ENCODE measurements around the gene GRAP2.
"Not testable (repeated sequence)": the region's sequence is repeated elsewhere in the genome, so short reads cannot be mapped to it uniquely, and the experiment has no call there.

Gene GRAP2

GRCh38 chr22:39967996-39968972 lies 67.4 kb downstream of the GRAP2 start:
- no peak for ATAC-seq

DNA sequence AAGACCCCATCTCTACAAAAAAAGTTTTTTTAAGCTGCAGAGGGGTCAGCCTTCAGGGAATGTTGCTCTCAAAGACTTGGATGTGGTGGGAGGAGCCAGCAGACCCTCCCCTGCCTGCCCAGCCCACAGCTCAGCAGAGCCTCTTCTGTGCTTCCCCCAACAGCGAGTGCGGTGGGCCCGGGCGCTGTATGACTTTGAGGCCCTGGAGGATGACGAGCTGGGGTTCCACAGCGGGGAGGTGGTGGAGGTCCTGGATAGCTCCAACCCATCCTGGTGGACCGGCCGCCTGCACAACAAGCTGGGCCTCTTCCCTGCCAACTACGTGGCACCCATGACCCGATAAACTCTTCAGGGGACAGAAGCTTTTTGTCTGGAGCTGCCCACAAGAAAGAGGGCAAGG lies 69.9 kb downstream of the GRAP2 start:
- no peak for ATAC-seq

DNA sequence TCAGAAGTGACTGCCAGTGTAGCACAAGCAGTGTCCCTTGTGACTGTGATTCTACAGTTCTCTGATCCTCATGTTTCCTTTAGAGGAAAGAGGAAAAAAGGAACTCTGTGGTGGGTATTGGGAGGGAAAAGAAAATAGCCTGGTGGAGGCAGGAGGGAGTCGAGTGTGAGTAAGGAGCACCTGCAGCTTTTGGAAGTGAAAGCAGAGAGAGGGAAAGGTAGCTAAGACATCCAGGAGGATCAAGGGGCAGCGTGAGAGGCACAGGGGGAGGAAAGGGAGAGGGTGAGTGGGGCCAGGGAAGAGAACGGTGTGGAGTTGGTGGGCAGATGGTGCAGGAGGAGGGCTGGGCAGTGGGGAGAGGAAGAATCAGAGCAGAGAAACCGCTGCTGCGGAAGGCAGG lies 71.8 kb downstream of the GRAP2 start:
- no peak for ATAC-seq

GRCh38 chr22:39973656-39974055 lies 72.8 kb downstream of the GRAP2 start:
- no peak for ATAC-seq

DNA sequence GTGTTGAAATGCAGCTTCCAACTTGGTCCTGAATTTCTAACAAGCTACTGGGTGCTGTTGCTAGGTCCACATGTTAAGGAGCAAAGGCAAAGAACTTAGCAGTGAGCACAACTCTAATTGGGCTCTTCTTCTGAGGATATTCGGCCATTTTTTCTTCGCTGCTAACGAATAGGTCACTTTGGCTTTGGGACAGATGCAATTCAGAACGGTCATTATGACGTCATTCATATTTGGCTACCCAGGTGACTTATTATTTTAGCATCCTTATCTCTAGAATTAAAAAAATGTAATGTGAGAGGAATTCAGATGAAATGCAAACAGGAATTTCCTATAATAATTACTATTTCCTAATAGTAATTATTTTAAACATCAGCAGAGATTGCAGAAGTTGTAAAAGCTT lies 73.2 kb downstream of the GRAP2 start:
- ATAC-seq: no peak

GRCh38 chr22:39979048-39979447 lies 78.2 kb downstream of the GRAP2 start:
- no peak for ATAC-seq

- ATAC-seq: no peak
These were observed 78.6 kb downstream of the GRAP2 start for GRCh38 chr22:39979458-39979857.

DNA sequence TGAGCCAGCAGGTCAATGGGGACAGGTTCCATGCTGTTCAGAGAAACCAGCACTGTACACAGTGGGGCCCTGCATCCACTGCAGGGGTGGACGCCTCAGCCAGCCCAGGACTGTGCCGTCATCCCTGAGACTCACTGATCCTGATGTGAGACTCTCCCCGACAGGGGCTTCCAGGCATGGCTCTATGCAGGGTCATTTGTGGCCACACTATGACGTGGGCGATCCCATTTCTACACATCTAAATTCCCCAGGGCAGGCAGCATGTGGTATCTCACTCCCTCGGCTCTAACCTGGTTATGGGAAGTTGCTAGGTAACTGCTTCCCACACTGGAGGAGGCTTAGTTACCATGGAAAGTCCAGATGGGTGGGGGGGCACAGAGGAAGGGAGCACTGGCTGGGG lies 79.7 kb downstream of the GRAP2 start:
- ATAC-seq: no peak

DNA sequence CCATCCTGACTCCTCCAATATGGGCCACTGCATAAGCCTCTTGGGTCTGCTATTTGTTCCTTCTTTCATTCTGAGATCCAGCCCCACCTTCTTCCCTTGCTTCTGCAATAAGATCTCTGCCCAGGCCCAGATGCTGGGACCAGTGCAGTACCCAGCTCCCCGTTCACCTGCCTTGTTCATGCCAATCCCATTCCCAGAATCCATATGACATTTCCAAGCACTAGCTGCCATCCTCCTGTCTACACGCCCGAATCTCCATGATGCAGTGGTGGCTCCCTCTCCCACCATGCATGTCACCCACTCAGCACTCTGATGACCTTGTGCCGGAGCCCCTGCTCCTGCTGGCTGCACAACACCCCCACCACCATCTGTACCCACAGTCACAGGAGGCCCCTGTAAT lies 82.5 kb downstream of the GRAP2 start:
- ATAC-seq: no peak

DNA sequence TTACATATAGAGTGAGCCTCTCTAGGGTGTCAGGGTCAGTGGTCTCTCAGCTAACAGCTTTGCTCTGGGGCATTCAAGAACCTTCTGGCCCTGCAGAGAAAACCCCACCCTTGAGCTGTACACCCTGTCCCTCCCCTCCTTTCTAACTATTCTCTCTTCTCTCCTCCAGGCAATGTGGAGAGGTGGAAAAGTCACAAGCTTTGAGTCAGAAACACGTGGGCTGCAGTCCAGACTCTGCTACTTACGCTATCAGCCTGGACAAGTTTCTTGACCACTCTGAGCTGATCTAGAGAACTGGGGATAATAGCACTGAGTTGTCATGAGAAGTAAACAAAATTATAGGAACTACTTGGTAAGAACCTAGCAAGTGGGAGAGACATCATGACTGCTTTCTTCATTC lies 83.1 kb downstream of the GRAP2 start:
- ATAC-seq: no peak

DNA sequence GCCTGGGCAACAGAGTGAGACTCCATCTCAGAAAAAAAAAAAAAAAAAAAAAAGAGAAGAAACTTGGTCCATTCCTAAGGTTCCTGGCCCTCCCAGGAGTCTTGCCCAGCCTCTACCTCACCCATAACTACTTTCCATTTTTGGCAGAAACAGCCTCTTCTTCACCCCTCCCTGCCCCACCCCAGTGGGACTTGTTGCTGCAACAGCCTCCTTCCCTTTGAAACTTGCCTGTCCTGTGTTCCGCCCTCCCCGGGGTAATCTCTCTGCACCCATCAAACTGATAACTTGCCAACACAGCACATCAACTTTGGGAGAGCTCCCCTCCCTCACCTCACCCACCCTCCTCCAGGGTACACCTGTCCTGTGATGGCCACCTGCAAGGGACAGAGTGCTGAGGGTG lies 83.9 kb downstream of the GRAP2 start:
- no peak for ATAC-seq

DNA sequence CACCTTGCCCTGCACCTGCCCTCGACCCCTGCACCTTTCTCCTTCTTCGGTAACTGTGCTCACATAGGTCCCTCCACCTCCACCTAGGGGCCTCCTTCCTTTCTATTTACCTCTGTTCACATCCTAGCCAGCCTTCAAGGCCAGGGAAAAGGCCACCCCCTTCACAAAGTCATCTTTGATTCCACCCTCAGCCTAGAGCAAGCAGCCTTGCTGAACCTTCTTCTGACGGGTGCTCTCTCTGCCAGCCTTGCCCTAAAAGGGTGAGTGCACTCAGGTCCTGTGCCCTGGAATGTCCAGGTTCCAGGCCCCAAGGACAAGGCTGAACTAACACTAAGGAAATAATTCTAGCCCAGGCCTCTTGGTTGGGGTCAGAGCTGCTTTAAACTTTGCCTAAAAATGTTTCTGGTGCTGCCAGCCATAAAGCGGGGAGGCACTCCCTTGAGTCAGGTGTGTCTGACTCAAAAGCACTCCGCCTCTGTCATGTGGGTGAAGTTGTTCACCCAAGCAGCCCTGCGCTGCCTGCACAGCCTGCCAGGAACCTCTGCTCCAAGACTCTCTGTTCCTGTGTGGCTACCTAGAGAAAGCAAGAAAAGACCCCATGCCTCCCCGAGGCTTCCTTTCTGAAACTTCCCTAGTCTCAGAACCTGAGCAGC lies 84.6 kb downstream of the GRAP2 start:
- no peak for ATAC-seq

- ATAC-seq: no peak
These were observed 87.7 kb downstream of the GRAP2 start for GRCh38 chr22:39988386-39989114.

DNA sequence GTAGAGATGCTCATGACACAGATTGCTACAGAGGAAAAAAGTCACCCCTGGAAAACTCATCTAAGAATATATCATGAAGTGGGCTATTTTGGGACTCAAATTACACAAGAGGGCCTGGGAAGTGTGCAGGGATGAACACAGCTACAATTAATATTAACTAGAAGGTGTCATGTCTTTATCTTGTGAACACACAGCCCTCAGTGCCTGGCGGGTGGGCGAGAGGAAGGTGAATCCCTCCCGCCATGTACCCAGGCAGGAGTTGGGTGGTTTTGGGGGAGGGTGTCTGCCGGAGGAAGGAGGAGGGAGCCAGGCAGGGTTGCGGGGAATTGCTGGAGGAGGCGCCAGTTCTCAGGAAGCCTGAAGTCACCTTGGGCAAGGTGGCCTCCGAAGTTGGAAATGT lies 88.7 kb downstream of the GRAP2 start:
- ATAC-seq: no peak

DNA sequence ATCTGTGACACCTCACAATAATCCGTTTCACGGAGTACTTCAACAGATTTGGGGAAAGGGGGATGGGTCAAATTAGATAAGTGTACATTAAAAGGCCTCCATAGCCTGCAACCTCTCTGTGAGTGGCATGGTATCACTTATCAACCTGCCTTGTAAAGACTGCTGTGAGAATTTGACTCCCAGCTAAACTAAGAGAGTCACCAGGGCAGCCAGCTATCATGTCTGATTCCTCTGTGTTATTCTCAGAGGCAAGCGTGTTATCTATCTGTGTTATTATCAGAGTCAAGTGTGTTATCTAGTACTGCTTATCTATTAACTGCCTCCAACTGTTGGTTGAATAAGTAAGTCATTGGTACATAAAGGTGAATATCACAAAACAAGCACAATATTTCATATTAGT lies 89.8 kb downstream of the GRAP2 start:
- ATAC-seq: no peak

DNA sequence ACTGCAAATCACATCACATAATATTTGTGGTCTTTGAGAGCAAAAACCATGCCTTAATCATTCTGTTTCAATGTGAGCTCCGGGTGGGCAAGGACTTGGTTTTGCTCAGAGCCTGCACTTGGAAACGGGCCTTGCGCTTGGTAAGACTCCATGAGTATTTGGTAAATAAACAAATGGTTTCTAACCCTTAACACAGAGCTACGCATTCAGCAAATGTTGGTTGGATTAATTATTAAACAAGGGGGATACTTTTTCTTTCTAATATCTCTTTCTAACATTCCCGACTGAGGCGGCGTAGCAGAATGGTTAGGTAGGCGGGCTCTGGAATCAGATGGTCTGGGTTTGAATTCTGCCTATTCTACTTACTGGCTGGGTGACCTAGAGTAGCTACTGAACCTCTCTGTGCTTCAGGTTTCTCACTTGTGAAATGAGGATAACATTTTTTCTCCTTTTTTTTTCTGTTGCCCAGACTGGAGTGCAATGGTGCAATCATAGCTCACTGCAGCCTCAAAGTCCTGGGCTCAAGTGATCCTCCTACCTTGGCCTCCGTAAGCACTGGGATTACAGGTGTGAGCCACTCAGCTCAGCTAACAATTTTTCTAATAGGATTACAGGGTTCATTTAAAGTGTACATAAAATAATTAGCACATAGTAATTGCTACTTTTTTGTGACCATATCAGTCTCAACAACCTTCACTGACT lies 90.4 kb downstream of the GRAP2 start:
- ATAC-seq: no peak

DNA sequence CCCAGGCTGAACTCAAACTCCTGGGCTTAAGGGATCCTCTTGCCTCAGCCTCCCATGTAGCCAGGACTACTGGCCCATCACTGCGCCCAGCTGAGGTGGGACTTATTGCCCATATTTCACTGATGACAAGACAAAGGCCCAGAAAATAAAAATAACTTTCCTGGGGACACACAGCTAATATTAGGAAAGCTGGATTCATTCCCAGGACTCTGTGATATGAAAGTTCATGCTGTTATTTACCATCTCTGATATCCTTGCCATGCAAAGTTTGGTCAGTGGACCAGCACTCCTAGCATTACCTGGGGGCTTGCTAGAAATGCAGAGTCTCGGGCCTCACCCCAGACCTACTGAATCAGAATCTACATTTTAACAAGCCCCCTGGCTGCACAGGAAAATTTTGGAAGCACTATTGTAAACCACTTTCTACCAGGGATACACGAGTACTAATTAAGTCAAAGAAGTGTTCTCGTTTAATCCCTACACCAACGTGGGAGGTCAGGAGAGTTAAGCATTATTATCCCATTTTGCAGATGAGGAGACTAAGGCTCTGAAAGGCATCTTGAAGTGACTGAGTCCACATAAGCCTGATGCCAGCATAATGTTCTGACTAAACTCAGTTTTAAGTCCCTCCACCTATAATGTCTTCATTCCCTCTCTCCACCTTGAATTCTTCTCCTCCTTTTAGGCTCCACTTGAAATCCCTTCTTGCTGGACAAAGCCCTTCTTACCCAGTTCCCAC lies 91.4 kb downstream of the GRAP2 start:
- ATAC-seq: no peak

GRCh38 chr22:39992894-39993293 lies 92.0 kb downstream of the GRAP2 start:
- not testable (repeated sequence) for ATAC-seq

DNA sequence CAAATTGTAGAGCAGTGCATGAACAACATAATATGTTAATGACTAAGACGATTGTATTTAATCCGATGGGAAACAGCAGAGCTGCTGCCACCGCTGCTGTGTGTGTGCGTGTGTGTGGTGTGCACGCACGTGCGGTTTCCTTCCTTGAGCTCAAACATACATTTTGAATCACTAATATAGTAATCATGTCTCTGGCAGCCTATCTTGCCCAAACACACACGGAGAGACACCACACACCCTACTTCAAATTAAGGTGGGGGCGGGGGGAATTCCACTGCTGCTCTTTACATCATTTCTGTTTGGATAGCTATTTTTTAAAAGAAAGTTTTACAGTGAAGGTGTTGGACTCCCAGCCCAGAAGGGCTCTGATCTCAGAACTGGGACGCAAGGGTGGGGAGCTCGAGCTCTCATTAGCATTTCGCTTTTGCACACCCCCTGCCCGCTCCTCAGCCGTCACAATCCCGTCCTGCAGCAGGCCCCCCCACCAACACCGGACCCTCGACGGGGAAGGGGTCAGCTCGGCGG lies 93.2 kb downstream of the GRAP2 start:
- ATAC-seq: peak; percentile 85 to 88

- peak; percentile 61 to 62 for ATAC-seq
These were observed 93.9 kb downstream of the GRAP2 start, which contains the start of gene FAM83F for GRCh38 chr22:39994566-39995392. TSS of gene FAM83F (plus strand) at chr22:39994954. CDS start at chr22:39995043, 89 bp downstream.

Measured in activated CD4-positive, CD25-positive, alpha-beta regulatory T cell treated with anti-CD3 and anti-CD28 coated beads, Interleukin-2, amount 50 U/mL, for 24 hours (primary cell).